B cell (primary cell): ENCODE results near the gene GALNT10. TPM values are rescaled to one million over a fixed set of nuclear protein-coding genes. Genes with fewer than 3 reads are reported as not detected.

Experiments used
- ATAC-seq: fragments of 200-7000 bp; cut with Tn5 transposase; one replicate; pipeline ENCODE4 v1.10.0; 2021; ENCODE audit warnings: low read depth, mild to moderate bottlenecking, moderate number of reproducible peaks, moderate library complexity
- CTCF ChIA-PET: fragments of 350-600 bp; sonication (Branson Sonifier 250); formaldehyde crosslinking; loops from one replicate; lab custom pipeline; 2021; ENCODE audit warnings: antibody characterized with exemption, inconsistent platforms; lab: Charles Lee
- POLR2A ChIA-PET: fragments of 350-600 bp; sonication (Branson Sonifier 250); formaldehyde crosslinking; loops from one replicate; lab custom pipeline; 2021; ENCODE audit warnings: antibody characterized with exemption; lab: Charles Lee
- DNase-seq: peaks from one replicate; pipeline ENCODE4 v3.0.0; 2013
- H2AFZ ChIP-seq: 2 replicates; pipeline ENCODE4 v1.6.1; 2012; ENCODE audit warnings: mild to moderate bottlenecking, low read depth, low read length; ENCODE audit not compliant: insufficient read depth, poor library complexity, severe bottlenecking
- H3K27ac ChIP-seq, 2 donors: 1 replicate in 1 of 2; 2 replicates in 1 of 2; pipeline ENCODE4 v1.5.1; 2012 to 2013; ENCODE audit warnings: low read length in 2 of 2, mild to moderate bottlenecking in 2 of 2, moderate library complexity in 1 of 2
- H3K27me3 ChIP-seq, 4 experiments: fragments of 200-600 bp in 1 of 4; sonication (generic) in 1 of 4; replicated peaks in 1 of 4; 1 replicate in 2 of 4; 2 replicates in 2 of 4; pipeline versions ENCODE4 v1.6.1 to v1.7.0; 2013 to 2016; ENCODE audit warnings: low read length in 3 of 4, mild to moderate bottlenecking in 2 of 4, mixed read lengths in 1 of 4, moderate library complexity in 1 of 4; ENCODE audit not compliant: insufficient read depth in 4 of 4, control insufficient read depth in 3 of 4; ENCODE audit errors: control extremely low read depth in 1 of 4
- H3K36me3 ChIP-seq, 2 experiments: replicated peaks in 1 of 2; 1 replicate in 1 of 2; 2 replicates in 1 of 2; pipeline versions ENCODE4 v1.6.1 to v1.7.1; 2013; ENCODE audit warnings: low read length in 1 of 2; ENCODE audit not compliant: insufficient read depth in 2 of 2, control insufficient read depth in 1 of 2; ENCODE audit errors: control extremely low read depth in 1 of 2, extremely low read depth in 1 of 2
- H3K4me1 ChIP-seq, 2 donors: fragments of 200-600 bp in 1 of 2; sonication (generic) in 1 of 2; 1 replicate in 1 of 2; 2 replicates in 1 of 2; pipeline versions ENCODE4 v1.5.1 to v1.6.1; 2013 to 2017; ENCODE audit warnings: low read length in 2 of 2; ENCODE audit not compliant: control insufficient read depth in 2 of 2, insufficient read depth in 2 of 2
- H3K4me2 ChIP-seq: replicated peaks from 2 replicates; pipeline ENCODE3; 2012; ENCODE audit warnings: mild to moderate bottlenecking, low read depth, low read length; ENCODE audit not compliant: poor library complexity, severe bottlenecking
- H3K4me3 ChIP-seq, 5 experiments: fragments of 200-600 bp in 1 of 5; sonication (generic) in 1 of 5; 1 replicate in 3 of 5; 2 replicates in 2 of 5; pipeline versions ENCODE4 v1.5.1 to v1.7.0; 2011 to 2016; ENCODE audit warnings: low read length in 4 of 5, mild to moderate bottlenecking in 4 of 5, low read depth in 2 of 5, control low read depth in 1 of 5, moderate library complexity in 1 of 5; ENCODE audit not compliant: insufficient read depth in 1 of 5; ENCODE audit errors: control extremely low read depth in 1 of 5, extremely low read depth in 1 of 5
- H3K79me2 ChIP-seq: fragments of 200-600 bp; sonication (generic); one replicate; pipeline ENCODE4 v1.6.0; 2016; ENCODE audit warnings: low read length; ENCODE audit not compliant: control insufficient read depth, insufficient read depth
- H3K9ac ChIP-seq: fragments of 200-600 bp; sonication (generic); 2 replicates; pipeline ENCODE4 v1.6.1; 2017; ENCODE audit warnings: mild to moderate bottlenecking, low read length, moderate library complexity
- H3K9me3 ChIP-seq, 3 donors: one replicate each; pipeline versions ENCODE4 v1.6.1 to v1.7.1; 2013; ENCODE audit warnings: low read length in 2 of 3; ENCODE audit not compliant: control insufficient read depth in 2 of 3, insufficient read depth in 1 of 3; ENCODE audit errors: control extremely low read depth in 1 of 3
- H4K20me1 ChIP-seq: 2 replicates; pipeline ENCODE4 v1.6.0; 2012; ENCODE audit warnings: mild to moderate bottlenecking, low read length; ENCODE audit not compliant: insufficient read depth, control insufficient read depth, poor library complexity, severe bottlenecking
- H3K27ac Mint-ChIP-seq: one replicate; pipeline ENCODE4 v1.8.0; 2021; ENCODE audit warnings: mixed read lengths
- H3K27me3 Mint-ChIP-seq: one replicate; pipeline ENCODE4 v1.8.0; 2021; ENCODE audit warnings: mixed read lengths
- H3K4me1 Mint-ChIP-seq: one replicate; pipeline ENCODE4 v1.8.0; 2021; ENCODE audit warnings: mixed read lengths
- H3K4me3 Mint-ChIP-seq: one replicate; pipeline ENCODE4 v1.8.0; 2021; ENCODE audit warnings: mixed read lengths
- H3K9me3 Mint-ChIP-seq: one replicate; pipeline ENCODE4 v1.8.0; 2022; ENCODE audit warnings: mixed read lengths; ENCODE audit not compliant: insufficient read depth
- EZH2 ChIP-seq: IDR thresholded peaks from 2 replicates; pipeline ENCODE4 v1.6.1; 2012; ENCODE audit warnings: borderline replicate concordance, low read depth, mild to moderate bottlenecking, moderate library complexity, low read length; ENCODE audit not compliant: insufficient read depth, poor library complexity, severe bottlenecking
- WGBS: methylation state at CpG from one replicate; pipeline ENCODE4 v1.1.5; 2013; ENCODE audit warnings: missing lambda C conversion rate; ENCODE audit not compliant: insufficient coverage; 5-methylcytosine and 5-hydroxymethylcytosine counted together
- intact Hi-C: fragments of 100-400 bp; cut with micrococcal nuclease; formaldehyde crosslinking; loops from one replicate; pipeline ENCODE4 v1.10.0; 2022
- polyA plus RNA-seq: library from polyadenylated mRNA; depleted of rRNA; stranded (reverse); fragments of >200 nt; gene quantifications from 2 replicates; pipeline ENCODE4 v1.2.3, GENCODE V29; 2012
- total RNA-seq, 2 donors: library from RNA; stranded (reverse); fragments of 120-200 nt in 1 of 2; gene quantifications; 1 replicate in 1 of 2; 2 replicates in 1 of 2; pipeline versions ENCODE4 v1.2.3 to v1.2.4, GENCODE V29; 2013 to 2022
- TF ChIP-seq, protein P1 (sequence below): fragments of 200-600 bp; IDR thresholded peaks from one replicate; pipeline ENCODE4 v1.8.0; 2022; ENCODE audit warnings: antibody characterized with exemption, mild to moderate bottlenecking

The GALNT10 gene
- total and polyA plus RNA-seq, 2 donors (not counting 1 experiment from before 2014, with no cell fraction given): 27.7 to 42.8 TPM

GRCh38 chr5:154145268-154145667 is 45.3 kb upstream of the GALNT10 start:
- no peak overlapping the region for H3K27ac Mint-ChIP-seq
- 100% methylated on average over 2 of the region's 4 CpGs for WGBS
- intact Hi-C loops: no loop called here
- Histone ChIP-seq H3K9ac (no peak overlapping the region), H3K27me3 (peaks cover 0 to 19% (median 0%) of the 10 kb centered on the region in 4 experiments), H3K27ac (no peak overlapping the region), H3K79me2 (no peaks in the 10 kb centered on the region), H3K36me3 (no peaks in the 10 kb centered on the region), H3K9me3 (no peaks in the 10 kb centered on the region), H3K4me1 (no peaks in the 10 kb centered on the region), H3K4me3 (no peak overlapping the region), H2AFZ (no peak overlapping the region), H4K20me1 (no peaks in the 10 kb centered on the region), H3K4me2 (no peak overlapping the region)
- ChIA-PET POLR2A (no interaction called here), CTCF (no interaction called here)
- H3K9me3 Mint-ChIP-seq: no peaks in the 10 kb centered on the region
- ATAC-seq: no peak
- H3K4me3 Mint-ChIP-seq: no peak overlapping the region
- no peak for TF ChIP-seq EZH2
- TF ChIP-seq, protein P1, sequence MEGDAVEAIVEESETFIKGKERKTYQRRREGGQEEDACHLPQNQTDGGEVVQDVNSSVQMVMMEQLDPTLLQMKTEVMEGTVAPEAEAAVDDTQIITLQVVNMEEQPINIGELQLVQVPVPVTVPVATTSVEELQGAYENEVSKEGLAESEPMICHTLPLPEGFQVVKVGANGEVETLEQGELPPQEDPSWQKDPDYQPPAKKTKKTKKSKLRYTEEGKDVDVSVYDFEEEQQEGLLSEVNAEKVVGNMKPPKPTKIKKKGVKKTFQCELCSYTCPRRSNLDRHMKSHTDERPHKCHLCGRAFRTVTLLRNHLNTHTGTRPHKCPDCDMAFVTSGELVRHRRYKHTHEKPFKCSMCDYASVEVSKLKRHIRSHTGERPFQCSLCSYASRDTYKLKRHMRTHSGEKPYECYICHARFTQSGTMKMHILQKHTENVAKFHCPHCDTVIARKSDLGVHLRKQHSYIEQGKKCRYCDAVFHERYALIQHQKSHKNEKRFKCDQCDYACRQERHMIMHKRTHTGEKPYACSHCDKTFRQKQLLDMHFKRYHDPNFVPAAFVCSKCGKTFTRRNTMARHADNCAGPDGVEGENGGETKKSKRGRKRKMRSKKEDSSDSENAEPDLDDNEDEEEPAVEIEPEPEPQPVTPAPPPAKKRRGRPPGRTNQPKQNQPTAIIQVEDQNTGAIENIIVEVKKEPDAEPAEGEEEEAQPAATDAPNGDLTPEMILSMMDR: no peak
- DNase-seq: no peak
- H3K4me1 Mint-ChIP-seq: no peaks in the 10 kb centered on the region
- peaks cover 37% of the 10 kb centered on the region for H3K27me3 Mint-ChIP-seq

- Histone ChIP-seq H3K27me3 (peaks cover 0 to 19% (median 0%) of the 10 kb centered on the region in 4 experiments), H3K36me3 (no peaks in the 10 kb centered on the region), H3K4me3 (no peak overlapping the region), H3K27ac (no peak overlapping the region), H3K4me2 (no peak overlapping the region), H2AFZ (no peak overlapping the region), H3K79me2 (no peaks in the 10 kb centered on the region), H3K9me3 (no peaks in the 10 kb centered on the region), H4K20me1 (no peaks in the 10 kb centered on the region), H3K9ac (no peak overlapping the region), H3K4me1 (no peaks in the 10 kb centered on the region)
- no peak overlapping the region for H3K4me3 Mint-ChIP-seq
- H3K4me1 Mint-ChIP-seq: no peaks in the 10 kb centered on the region
- intact Hi-C loops: no loop called here
- ATAC-seq (no peak), DNase-seq (no peak)
- ChIA-PET CTCF (no interaction called here), POLR2A (no interaction called here)
- H3K9me3 Mint-ChIP-seq: no peaks in the 10 kb centered on the region
- TF ChIP-seq, protein P1: no peak
- no peak for TF ChIP-seq EZH2
- no peak overlapping the region for H3K27ac Mint-ChIP-seq
- peaks cover 28% of the 10 kb centered on the region for H3K27me3 Mint-ChIP-seq
These were observed 44.1 kb upstream of the GALNT10 start for GRCh38 chr5:154146409-154146808.
